HG03097 (cell line): Measurements from ENCODE around the gene CCDC85C.

Experiments used
- ATAC-seq: cut with Tn5 transposase; IDR thresholded peaks from one replicate; pipeline ENCODE4 v1.9.1; 2021; ENCODE audit not compliant: unreplicated experiment, low FRiP score

The CCDC85C gene

DNA sequence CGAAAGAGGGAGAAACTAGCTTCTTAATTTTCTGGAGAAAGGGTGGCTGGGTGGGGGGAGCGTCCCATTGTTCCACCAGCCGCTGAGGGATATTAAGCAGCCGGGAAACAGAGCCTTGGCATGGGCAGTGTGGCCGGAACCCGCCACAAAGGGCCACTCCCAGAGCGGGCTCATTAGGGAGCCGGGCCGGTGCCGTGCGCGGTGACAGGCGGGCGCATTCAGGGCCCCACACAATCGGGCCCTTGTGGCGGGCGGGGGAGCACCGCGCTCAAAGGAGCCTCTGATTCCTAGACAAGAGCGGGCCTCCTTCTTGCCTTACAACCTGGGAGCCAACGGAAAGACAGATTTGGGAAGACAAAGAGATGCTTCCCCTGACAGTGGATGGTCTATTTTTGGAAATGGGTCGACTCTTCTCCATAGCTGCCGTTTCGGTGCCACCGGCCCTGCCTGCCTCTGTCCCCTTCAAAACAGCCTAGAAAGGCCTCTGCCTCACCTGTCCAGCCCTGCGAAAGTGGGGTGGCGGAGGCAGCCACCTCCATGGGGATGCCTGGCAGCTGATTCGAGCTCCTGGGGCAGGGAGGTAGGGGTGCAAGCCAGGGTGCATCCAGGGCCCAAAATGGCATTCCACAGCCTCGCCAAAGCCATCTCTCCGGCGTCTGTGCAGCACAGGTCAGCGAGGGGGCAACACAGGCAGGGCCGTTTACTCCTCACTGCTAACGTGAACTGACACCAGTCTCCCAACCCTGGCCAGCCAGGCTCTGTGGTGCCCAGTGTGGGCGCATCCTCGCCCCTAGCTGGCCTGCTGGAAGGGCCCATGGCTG lies 10.9 kb downstream of the CCDC85C start:
- ATAC-seq, result no peak

DNA sequence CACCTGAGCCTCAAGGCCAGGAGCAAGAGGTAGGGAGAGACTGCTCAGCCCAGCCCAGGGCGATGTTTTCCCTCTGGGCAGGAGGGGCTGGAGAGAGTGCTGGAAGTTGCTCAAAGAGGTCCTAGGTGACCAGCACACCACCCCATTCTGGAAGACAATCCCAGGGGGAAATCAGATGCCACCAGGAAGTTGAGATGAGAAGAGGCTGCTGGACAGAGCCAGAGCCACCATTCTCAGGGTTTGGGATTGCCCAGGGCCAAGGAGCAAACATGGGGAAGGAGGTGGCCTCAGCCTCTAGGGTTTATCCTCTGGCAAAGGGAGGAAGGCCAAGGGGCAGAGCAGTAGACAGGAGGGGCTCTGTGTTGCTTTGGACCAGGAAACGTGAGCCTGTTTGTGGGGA lies 11.6 kb downstream of the CCDC85C start:
- no peak for ATAC-seq

DNA sequence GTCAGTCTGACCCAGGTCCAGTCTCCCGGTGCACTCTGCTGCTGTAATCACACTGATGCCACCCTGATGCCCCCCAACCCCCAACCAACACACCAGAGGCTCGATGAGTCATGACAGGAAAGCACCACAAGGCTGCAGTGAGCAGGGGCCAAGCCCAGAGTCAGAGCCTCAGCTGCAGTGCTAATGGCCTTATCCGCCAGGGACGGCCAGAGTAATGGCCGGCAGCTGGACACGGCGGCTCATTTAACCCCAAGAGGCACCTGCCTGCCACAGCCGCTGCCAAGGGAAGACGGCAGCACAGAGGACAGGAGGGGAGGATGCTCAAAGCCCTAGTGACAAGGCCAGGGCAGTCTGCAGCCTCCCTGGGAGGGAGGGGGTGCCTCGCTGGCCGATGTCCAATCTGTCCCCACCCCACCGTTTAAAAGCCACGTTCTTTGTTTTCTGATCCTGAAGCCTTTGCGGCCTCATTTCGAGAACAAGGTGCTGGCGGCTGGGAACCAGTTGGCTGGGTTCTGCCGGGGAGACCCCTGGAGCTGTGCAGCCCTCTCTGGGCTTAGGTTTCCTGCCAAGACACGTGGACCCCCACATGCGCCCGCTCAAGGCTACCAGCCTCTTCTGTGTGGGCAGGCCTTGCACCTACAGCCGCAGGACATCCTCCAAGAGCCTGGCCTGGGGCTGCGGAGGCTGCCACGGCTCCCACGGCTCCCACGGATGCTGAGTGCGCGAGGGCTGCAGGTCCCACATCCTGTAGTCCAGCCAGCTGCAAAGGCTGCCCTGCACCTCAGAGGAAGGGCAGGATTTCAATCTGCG lies 13.1 kb downstream of the CCDC85C start:
- no peak for ATAC-seq

DNA sequence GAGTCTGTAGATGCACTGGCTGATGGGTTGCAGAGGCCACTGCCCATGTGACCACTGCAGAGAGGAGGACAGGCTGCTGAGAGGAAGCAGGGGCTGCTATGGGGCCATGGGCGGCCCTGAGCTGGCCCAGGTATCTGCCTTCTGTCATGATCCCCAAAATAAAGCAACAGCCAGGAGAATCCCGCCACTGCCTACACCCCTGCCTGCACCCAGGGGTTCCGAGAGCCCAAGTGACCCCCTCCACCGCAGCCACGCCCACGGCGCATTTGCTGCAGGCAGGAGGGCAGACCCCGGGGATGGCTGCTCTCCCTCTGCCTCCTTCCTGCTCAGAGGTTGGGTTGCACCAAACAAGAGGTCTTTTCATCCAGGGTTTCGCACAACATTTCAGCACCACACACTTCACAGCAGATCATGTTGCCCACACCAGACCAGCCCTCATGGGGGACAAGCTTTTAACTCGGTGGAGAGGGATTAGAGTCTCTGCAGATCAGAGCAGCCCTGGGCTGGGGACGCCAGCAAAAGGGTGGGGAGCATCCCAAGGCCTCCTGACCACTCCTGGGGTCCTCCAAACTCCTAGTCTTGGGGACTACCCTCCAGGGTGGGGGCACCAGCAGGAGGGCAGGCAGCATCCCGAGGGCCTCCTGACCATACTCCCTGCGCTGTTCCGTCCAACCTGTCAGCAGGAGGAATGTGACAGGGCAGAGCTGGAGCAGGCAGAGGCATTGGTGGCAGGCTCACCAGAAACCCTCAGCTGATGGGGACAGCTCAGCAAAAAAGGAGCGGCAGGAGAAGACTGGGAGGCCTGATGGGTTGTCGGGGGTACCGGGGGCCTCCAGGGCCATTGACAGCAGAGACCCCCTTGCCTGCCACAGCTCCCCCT lies 14.1 kb downstream of the CCDC85C start:
- ATAC-seq, result no peak

DNA sequence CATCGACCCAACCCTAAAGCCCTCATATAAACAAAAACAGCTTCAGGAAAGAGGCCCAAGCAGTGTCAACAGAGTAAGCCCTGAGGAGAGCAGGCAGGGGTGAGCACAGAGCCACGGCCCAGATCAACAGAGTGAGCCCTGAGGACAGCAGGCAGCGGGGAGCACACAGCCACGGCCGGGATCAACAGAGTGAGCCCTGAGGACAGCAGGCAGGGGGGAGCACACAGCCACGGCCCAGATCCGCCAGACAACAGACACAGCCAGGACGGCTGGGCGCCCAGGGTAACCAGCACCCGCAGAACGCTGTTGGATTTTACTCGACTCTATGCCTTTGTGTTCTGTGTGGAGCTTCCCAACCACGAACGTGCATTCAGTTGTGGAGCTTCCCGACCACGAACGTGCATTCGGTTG lies 15.0 kb downstream of the CCDC85C start:
- ATAC-seq, result no peak

DNA sequence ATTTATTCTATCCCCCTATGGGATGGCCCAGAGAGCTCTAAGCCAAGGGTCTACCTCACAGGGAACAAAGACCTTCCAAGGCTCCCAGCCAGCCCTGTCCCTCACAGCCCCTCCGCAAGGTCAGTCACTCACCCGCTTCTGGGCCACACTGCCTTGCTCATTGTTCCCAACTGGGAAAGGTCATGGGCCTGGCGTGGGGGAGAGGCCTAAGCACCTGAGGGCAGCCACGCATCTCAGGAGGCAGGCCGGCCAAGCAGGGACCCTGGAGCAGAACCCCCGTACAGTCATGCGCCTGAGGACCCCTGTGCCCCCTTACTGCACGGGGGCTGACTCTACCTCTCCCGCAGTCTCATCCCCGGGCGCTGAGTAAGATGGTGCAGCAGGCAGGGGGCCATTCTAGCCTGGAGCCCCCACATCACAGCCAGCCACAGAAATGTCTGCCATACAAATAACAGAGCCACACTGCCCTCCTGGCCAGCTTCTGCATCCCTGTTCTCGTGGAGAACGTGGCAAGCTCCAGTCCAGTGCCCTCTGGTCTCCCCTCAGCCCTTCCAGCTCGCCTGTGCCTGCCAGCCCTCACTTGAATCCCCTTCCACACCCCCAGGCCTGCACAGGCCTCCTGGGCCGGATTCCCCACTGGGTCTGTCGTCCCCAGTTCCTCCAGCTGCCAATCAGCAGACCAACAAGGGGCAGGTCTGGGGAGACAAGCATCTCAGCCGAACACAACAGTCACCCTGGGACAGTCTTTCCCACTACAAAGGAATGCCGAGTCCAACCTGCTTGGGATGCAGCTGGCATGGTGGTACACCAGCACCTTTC lies 16.3 kb downstream of the CCDC85C start:
- ATAC-seq, result no peak

DNA sequence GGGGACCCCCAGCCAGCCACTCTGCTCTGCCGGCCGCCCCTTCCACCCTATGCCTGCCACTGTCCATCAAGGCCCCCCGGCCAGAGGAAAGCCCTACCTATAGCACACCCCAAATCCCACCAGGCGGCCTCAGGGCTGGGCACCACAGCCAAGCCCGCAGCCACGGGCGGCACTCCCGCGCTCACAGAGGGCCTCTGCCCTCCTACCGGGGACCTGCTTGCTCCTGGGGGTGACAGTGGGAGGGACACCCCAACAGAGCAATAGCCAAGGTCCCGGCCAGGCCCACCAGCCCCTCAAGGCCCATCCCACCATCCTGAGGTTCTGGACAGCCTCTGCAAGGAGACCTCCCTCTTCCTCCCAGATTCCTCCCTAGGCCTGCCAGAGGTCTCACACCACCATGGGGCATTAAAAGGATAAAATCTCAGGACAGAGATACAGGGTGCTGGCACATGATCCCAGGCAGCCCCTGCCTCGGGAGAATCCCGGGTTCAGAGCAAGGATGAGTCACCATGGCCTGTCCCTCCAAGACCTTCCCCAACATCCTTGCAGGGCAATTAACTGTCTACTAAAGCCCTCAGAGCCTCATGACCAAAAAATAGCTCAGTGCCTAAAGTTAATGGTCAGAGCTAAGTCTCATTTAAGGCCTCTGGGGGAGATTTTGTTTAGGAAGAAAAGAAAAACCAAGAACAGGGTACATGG lies 17.1 kb downstream of the CCDC85C start:
- no peak for ATAC-seq

DNA sequence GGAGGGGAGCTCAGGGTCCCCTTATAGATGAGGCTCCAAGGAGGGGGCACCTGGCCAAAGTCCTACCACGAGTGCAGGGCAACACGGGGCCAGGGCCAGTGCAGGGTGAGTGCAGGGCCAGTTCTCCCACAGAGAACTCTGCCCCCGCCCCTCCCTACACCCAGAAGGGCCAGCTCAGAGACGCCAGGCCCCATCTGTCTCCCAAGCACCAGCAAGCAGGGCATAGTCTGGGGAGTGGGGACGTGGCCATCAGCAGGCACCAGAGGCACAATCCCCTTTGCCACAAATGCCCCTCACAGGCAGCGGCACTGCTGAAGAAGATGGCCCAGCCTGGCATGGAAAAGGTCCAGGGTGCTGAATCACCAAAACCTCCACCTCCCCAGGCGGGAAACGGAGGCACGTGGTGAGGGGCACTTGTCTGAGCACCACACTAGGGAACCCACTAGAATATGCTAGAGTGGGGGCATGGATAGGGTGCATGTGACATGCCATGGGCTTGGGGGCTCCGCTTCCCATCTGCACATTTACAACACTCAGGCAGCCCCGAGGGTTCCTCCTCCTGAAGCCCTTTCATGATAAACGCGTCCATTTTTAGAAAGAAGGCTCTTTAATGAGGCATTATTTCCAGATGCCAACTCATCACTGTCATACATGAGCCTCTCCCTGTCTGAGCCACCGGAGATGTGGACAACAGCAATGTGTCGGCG lies 17.8 kb downstream of the CCDC85C start:
- ATAC-seq, result no peak

DNA sequence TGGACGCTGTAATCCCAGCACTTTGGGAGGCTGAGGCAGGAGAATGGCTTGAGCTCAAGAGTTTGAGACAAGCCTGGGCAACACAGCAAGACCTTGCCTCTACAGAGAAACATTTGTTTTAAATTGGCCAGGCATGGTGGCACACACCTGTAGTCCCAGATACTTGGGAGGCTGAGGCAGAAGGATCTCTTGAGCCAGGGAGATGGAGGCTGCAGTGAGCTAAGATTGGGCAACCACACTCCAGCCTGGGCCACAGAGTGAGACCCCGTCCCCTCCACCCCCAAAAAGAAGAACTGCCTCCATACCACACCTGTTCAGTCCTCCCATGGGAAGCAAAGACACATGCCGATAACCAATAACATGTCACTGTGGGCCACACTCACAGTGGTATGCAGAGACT lies 19.2 kb downstream of the CCDC85C start:
- ATAC-seq, result no peak

DNA sequence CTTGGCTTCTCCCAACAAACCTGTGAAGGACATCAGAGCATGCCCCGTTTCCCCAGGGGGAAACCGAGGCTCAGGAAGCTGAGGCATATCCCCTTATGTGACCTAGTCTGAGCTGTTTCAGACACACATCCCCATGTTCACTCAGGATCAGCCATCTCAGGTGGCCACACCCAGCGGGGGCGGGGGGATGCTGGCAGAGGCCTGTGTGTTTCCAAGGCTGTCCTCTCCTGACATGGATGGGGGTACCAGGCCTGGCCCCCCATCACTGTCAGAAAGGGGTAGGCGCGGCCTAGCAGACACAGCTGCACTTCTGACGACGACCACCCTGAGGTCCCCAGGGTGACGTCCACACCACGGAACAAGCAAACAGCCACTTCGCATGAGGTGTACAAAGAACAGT lies 22.1 kb downstream of the CCDC85C start:
- ATAC-seq, result no peak

DNA sequence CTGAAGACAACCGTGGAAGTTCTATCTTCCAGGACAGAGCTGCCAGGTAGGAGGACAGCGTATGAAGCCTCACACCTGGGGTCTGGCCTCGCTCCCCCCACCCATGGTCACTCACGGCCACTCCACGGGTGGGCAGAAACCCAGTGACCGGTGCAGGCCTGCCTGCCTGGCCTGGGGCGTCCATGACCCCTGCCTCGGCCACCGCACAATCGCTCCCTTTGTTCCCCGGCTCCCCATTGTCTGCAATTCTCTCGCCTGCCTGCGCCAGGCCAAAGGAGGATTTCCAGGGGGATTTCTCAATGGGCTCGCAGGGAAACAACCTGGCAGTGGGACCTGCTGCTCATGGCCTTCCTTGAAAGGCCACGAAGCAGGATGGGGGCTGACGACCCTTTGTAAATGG lies 22.6 kb downstream of the CCDC85C start:
- no peak for ATAC-seq

DNA sequence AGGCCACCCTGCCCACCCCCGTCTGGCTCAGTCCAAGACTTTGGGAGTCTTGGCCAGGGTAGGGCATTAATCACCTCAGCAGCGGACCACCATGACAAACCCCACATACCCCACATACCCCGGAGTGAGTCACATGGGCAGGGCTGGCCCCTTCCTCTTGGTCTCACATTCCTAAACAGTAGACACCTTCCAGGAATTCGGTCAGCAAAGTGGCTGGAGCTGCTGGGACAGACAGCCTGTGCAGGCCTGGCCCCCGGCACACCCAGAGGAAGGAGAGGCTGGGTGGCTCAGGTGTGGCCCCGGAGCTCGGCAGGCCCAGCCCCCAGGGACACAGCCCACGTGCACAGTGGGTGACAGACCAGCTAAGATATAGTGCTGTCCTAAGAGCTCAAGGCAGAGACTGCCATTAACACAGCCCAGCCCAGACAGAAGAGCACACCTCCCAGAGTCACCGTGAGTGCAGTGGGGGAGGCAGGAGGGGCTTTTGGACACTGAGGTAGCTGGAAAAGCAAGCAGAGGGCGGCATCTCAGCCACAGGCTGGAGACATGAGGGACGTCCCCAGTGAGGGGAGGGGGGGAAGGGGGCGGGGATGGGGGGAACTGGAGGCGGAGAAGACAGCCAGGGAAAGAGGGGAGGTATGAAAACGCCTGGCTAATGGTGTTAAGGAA lies 24.0 kb downstream of the CCDC85C start:
- no peak for ATAC-seq

DNA sequence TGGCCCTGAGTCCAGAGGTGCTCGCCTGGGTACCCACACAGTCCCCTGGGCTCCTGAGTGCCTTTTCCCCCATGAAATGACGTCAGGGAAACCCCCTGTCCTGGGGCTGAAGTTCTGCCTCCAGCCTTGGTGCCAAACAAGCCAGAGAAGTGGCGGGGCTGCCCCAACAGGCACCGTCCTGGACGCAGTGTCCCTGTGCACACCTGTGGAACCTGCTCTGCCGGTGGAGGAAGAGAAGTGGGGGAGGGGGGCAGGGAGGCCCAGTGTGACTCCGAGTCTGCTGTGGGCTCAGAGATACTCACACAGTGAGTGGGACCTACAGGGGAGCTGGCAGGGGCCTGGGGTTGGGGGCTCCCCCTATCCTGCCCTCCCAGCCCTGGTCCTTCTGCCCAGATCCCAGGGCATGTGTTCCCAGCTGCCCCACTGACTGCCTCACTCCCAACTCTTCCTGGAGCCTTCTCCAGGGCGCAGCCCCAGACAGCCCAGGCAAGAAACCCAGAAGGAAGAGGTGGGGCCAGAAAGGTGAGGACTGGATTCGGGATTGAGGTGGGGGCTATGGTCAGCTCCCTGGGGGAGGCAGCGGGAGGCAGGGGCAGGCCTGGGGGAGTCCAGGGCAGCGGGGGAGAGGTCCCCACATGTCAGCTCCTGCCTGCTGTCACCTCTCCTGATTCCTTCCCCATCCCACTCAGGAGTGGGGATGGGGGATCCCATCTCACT lies 24.7 kb downstream of the CCDC85C start:
- no peak for ATAC-seq

DNA sequence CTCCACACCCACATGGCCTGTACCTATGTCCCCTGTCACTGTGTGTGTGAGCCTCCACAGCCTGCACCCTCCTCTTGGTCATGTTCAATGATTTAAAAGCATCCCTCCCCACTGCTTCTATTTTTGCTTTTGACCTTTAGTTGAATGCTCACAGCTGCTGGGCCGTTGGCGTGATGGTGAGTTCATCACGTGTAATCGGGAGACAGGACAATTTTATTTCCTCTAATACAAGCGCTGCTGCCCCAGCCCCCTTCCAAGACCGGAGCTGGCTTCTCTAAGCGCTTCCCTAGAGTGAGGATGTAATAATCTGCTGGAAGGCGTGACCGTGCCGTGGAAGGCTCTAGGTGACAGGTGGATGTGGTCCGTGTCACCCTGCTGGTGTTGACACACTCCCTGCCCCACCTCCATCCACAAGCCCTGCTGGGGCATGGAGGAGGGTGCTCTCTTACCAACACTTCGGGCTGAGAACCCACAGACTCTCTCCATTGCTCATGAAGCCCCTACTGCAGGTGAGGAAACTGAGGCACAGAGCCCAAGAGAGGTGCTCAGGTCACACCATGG lies 25.4 kb downstream of the CCDC85C start:
- ATAC-seq, result no peak

DNA sequence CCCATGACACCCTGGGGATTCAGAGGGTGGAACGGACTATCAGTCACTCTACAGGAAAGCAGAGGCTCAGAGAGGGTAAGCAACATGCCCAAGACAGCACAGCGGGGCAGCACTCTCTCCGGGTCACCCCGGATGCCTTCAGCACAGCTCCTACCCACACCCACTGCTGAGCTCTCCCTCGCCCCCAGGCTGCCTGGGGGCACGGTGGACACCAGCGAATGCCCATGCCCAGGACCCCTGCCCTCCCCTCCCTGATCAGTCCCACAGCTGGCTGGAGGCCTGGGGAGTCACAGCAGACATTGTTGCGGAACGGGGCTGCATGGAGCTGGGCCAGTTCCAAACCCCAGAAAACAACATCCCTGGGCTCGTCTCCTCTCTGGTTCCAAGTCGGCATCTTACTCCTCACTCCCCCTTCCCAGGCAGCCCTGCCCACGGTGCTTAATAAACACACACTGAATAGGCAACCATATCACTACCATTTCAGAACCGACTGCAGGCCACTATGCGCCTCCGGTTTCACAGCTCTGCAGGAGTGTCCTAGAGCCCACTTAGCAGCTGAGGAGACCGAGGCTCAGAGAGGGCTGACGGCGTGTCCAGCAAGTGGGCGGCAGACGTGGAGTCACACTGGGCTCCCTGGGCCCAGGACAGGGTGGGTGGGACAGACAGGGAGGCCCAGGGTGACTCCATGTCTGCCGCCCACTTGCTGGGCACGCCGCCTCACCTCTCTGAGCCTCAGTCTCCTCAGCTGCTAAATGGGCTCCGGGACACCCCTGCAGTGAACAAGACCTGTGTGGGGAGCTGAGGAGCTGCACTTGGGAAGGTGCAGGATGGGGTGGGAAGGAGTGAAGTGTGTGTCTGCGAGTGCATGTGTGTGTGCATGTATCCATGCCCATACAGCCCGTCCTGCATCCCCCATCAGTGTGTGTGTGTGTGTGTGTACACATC lies 27.0 kb downstream of the CCDC85C start:
- ATAC-seq, result no peak

DNA sequence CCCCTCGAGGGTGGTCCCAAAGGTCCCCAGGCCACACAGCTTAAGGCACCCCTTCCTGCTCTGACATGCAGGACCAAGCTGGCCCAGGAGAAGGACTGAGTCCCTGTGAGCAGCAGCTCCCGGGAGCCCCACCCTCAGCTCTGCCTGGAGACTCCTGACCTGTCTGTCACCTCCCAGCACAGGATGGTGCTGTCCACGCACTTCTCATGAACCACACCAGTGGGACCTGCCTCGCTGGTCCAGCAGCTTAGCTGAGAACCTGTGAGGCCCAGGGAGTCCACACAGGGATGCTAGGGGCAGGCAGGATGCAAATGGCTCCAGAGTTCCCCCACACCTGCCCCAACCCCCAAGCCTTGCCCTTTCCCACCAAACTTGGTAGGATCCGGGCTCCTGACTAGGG lies 27.7 kb downstream of the CCDC85C start:
- ATAC-seq, result no peak
